Measurements from ENCODE around the gene MAD1L1. TPM values are rescaled to one million over a fixed set of nuclear protein-coding genes. Genes with fewer than 3 reads are reported as not detected.

Gene MAD1L1
- total RNA-seq, 6 experiments from 2014 or later: 15.1 to 37.4 (median 20.5) TPM

DNA sequence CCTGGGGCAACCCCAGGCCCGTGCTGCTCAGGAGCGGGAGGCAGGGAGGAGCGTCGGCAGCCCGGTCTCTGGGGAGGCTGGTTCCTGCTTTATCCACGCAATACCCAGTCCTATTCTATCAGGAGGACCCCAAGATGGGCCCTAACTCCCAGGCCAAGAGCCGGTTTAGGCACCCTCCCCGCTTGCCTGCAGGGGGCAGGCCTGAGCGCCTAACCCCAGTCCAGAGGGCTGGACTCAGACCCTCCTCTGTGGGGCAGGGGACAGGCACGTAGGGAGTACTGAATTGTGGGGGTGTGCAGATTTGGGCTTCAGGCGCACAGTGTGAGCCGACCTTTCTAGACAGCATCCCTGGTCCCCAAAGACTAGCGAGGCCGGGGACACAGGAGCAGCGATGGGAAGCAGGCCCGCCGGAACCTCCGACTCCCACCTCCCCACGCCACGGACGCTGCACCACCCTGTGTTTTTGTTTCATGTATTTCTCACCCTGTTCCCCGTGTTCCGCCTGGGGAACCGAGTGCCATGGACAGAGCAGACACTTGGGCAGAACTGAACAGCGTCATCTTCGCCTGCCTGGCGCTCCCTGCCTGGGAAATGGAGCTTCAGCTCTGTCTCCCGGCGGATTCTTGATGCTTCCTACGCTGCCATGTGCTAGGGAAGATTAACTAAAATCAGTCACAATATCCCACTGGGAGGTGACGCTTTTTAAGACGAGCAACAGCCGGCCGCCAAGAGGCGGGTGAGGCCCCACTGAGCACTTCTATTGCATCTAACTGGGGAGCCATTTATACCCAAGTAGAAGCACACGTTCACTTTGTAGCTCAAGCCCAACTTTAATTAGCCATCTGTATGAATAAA lies 14.6 kb upstream of the MAD1L1 start:
- peak; percentile 27 to 51 (median 44) for ATAC-seq
- H3K27ac ChIP-seq: no peak overlapping the region

DNA sequence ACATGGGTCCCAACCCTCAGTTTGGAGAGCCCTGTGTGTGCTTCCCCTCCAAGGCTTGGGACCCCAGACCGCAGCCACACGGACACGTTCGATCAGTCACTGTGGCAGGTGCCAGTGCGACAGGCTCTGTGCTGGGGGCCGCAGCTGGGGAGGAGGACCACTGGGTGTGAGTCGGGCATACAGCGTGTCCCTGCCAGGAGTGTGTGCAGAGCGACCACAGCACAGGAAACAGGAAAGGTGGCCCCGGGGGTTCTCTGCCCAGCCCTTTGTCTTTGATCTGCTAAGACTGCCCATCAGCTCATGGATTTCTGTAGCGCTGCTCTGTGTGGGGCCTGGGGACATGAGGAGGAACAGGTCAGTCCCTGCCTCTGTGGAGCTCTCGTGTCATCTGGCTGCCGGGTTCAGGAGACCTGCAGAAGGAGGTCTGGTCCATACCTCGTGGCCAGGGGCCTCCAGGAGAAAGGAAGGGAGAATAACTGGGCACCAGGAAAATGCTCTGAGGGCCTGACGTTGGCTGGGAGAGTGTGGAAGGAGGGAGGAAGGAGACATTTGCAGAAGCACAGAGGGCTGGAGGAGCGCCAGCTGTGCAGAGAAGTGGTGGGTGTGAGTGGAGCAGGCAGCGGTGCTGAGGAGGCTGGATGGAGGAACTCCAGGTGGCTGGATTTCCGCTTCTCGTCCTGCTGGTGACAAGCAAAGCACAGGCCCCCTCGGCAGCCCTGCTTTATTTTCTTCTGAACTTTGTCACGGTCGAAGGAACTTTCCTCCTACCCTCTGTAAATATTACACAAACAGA lies 13.3 kb upstream of the MAD1L1 start:
- DNase-seq: no peak
- H3K4me1 ChIP-seq: peaks cover 0 to 9% (median 0%) of the 10 kb centered on the region in 4 donors
- no peak for ATAC-seq
- TF ChIP-seq, protein P1, sequence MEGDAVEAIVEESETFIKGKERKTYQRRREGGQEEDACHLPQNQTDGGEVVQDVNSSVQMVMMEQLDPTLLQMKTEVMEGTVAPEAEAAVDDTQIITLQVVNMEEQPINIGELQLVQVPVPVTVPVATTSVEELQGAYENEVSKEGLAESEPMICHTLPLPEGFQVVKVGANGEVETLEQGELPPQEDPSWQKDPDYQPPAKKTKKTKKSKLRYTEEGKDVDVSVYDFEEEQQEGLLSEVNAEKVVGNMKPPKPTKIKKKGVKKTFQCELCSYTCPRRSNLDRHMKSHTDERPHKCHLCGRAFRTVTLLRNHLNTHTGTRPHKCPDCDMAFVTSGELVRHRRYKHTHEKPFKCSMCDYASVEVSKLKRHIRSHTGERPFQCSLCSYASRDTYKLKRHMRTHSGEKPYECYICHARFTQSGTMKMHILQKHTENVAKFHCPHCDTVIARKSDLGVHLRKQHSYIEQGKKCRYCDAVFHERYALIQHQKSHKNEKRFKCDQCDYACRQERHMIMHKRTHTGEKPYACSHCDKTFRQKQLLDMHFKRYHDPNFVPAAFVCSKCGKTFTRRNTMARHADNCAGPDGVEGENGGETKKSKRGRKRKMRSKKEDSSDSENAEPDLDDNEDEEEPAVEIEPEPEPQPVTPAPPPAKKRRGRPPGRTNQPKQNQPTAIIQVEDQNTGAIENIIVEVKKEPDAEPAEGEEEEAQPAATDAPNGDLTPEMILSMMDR (IDR thresholded peaks at IDR 0.05): no peak
- WGBS (ENCODE audit: insufficient coverage, low coverage, low lambda C conversion rate, missing lambda C conversion rate): 59% methylated on average over 10 of the region's 22 CpGs
- no peak overlapping the region for H3K27ac ChIP-seq
- no peaks in the 10 kb centered on the region for H3K9me3 ChIP-seq
- intact Hi-C loops (cut with DNase I): loop anchor here in 1 of 2 donors (10.0 kb wide), 1 partner anchor 109 kb away; the partner anchor contains the start of gene EIF3B
- H3K4me3 ChIP-seq: no peak overlapping the region
- H3K27me3 ChIP-seq: no peaks in the 10 kb centered on the region
- no peaks in the 10 kb centered on the region for H3K36me3 ChIP-seq

More for the DNA sequence above, 14.6 kb upstream of the MAD1L1 start:
- 70% methylated on average over 21 of the region's 36 CpGs for WGBS (ENCODE audit: insufficient coverage, low coverage, low lambda C conversion rate, missing lambda C conversion rate)
- no peaks in the 10 kb centered on the region for H3K36me3 ChIP-seq
- no peaks in the 10 kb centered on the region for H3K27me3 ChIP-seq
- intact Hi-C loops (cut with DNase I): loop anchor here in 1 of 2 donors (10.0 kb wide), 1 partner anchor 107 kb away; the partner anchor contains the start of gene EIF3B
- no peak for TF ChIP-seq POLR2A (IDR thresholded peaks at IDR 0.05)
- TF ChIP-seq, protein P1 (IDR thresholded peaks at IDR 0.05): peak; percentile 37 to 57 (median 52)
- DNase-seq: no peak
- H3K9me3 ChIP-seq: no peaks in the 10 kb centered on the region
- no peak overlapping the region for H3K4me3 ChIP-seq
- H3K4me1 ChIP-seq: peaks cover 0 to 6% (median 0%) of the 10 kb centered on the region in 4 donors

DNA sequence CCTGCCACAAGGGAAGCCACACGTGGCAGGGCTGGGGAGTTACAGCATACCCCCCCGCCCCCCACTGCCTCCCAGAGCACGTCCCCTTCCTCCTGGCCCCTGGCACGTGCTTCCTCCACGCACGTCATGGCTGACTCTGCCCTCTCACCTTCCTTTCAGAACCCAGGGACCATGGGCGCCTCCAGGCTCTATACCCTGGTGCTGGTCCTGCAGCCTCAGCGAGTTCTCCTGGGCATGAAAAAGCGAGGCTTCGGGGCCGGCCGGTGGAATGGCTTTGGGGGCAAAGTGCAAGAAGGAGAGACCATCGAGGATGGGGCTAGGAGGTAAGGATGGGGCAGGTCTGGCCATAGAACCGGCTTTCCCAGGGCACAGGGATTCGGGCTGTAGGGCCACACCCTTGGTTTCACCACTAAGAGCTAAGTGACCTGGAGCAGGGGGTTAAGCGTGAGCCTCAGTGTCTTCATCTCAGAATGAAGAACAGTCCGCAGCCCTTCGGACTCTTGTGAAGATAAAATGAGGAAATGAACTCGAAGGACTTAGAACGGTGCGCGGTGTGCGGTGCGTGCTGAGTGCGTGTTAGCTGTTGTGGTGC lies 11.8 kb upstream of the MAD1L1 start:
- intact Hi-C loops (cut with DNase I): loop anchor here in 1 of 2 donors (10.0 kb wide), 1 partner anchor 110 kb away; the partner anchor contains the start of gene EIF3B
- Histone ChIP-seq H3K36me3 (no peaks in the 10 kb centered on the region), H3K27ac (no peak overlapping the region), H3K9me3 (no peaks in the 10 kb centered on the region), H3K4me3 (no peak overlapping the region), H3K4me1 (peaks cover 0 to 17% (median 0%) of the 10 kb centered on the region in 4 donors), H3K27me3 (no peaks in the 10 kb centered on the region)
- ATAC-seq: no peak
- TF ChIP-seq, protein P1 (IDR thresholded peaks at IDR 0.05): no peak
- DNase-seq: no peak
- 56% methylated on average over 9 of the region's 25 CpGs for WGBS (ENCODE audit: insufficient coverage, low coverage, low lambda C conversion rate, missing lambda C conversion rate)

DNA sequence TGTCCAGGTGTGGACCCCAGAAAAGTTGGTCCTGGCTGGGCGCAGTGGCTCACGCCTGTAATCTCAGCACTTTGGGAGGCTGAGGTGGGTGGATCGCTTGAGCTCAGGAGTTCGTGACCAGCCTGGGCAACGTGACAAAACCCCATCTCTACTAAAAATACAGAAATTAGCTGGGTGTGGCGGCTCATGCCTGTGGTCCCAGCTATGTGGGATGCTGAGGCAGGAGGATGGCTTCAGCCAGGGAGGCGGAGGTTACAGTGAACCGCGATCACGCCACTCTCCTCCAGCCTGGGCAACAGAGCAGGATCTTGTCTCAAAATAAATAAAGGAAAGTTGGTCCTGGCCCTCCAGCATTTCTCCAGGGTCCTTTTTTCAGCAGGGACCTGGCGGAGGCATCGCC lies 10.7 kb upstream of the MAD1L1 start:
- ATAC-seq (no peak), DNase-seq (no peak)
- Histone ChIP-seq H3K4me1 (peaks cover 0 to 17% (median 0%) of the 10 kb centered on the region in 4 donors), H3K27ac (no peak overlapping the region), H3K9me3 (no peaks in the 10 kb centered on the region), H3K4me3 (no peak overlapping the region), H3K27me3 (no peaks in the 10 kb centered on the region), H3K36me3 (peaks cover 0 to 7% (median 1%) of the 10 kb centered on the region in 4 donors)
- 91% methylated on average over 9 of the region's 12 CpGs for WGBS (ENCODE audit: insufficient coverage, low coverage, low lambda C conversion rate, missing lambda C conversion rate)
- intact Hi-C loops (cut with DNase I): loop anchor here in 1 of 2 donors (10.0 kb wide), 1 partner anchor 111 kb away; the partner anchor contains the start of gene EIF3B
- TF ChIP-seq, protein P1 (IDR thresholded peaks at IDR 0.05): no peak
- no peak for TF ChIP-seq POLR2A (IDR thresholded peaks at IDR 0.05)
